ENCODE measurements around the gene EVA1B. TPM values are rescaled to one million over a fixed set of nuclear protein-coding genes. Genes with fewer than 3 reads are reported as not detected.

The EVA1B gene
- total and polyA plus RNA-seq, 2 donors (not counting 3 experiments of a cell fraction or from before 2014, with no cell fraction given): 64.7 to 132 TPM

GRCh38 chr1:36295390-36295789, 28.1 kb downstream of the EVA1B start:
- intact Hi-C loops (cut with micrococcal nuclease): no loop called here
- no peaks in the 10 kb centered on the region for H3K79me2 ChIP-seq (ENCODE audit: control insufficient read depth, insufficient read depth, low read length)
- no peaks in the 10 kb centered on the region for H4K20me1 ChIP-seq (replicated peaks; ENCODE audit: control insufficient read depth, extremely low read depth, insufficient read depth, low read length)
- TF ChIP-seq MAX (IDR thresholded peaks at IDR 0.05; ENCODE audit: insufficient read depth, insufficient read length) (no peak), CTCF (IDR thresholded peaks at IDR 0.05; ENCODE audit: extremely low read depth in 1 of 2, insufficient read depth in 1 of 2, low read depth in 1 of 2, low read length in 2 of 2) (no peak), MYC (IDR thresholded peaks at IDR 0.05; ENCODE audit: low read depth, low read length) (no peak), GATA2 (IDR thresholded peaks at IDR 0.05; ENCODE audit: insufficient read depth, insufficient read length, low read depth, low read length) (no peak), POLR2AphosphoS5 (IDR thresholded peaks at IDR 0.05; ENCODE audit: insufficient read depth, low read depth, low read length) (no peak), JUN (IDR thresholded peaks at IDR 0.05; ENCODE audit: borderline replicate concordance, insufficient read depth, insufficient read length, low read depth) (no peak), POLR2A (IDR thresholded peaks at IDR 0.05; ENCODE audit: low read depth, low read length) (no peak), EZH2 (IDR thresholded peaks at IDR 0.05; ENCODE audit: borderline replicate concordance, low read depth, low read length, severe bottlenecking) (no peak), FOS (IDR thresholded peaks at IDR 0.05; ENCODE audit: borderline replicate concordance, insufficient read depth, low read length) (no peak)
- no peaks in the 10 kb centered on the region for H3K9me3 ChIP-seq (replicated peaks; ENCODE audit: control insufficient read depth, insufficient read depth, low read length)
- BruUV-seq (replicated peaks): no TSS peak
- no peak overlapping the region for H3K4me2 ChIP-seq (ENCODE audit: insufficient read depth, low read length)
- FAIRE-seq (no peak), DNase-seq (ENCODE audit: low read depth, low spot score) (no peak)
- H3K9ac ChIP-seq (replicated peaks; ENCODE audit: extremely low read depth, insufficient read depth, low read length): no peak overlapping the region
- peaks cover 10% of the 10 kb centered on the region for H3K4me1 ChIP-seq (ENCODE audit: control insufficient read depth, extremely low read depth, insufficient read depth, low read length)
- ChIA-PET POLR2A (interaction anchor here (0.6 kb wide), 1 partner anchor 106 kb away, joined by 5 read pairs; no protein-coding TSS in a partner anchor), CTCF (interaction anchor here (3.0 kb wide), 1 partner anchor 10 kb away, joined by 14 read pairs; no protein-coding TSS in a partner anchor)
- dilution Hi-C loops (cut with MboI; ENCODE audit: extremely low pct_ligation_motif_present, low sequenced_read_pairs): no loop called here
- no peaks in the 10 kb centered on the region for H3K27me3 ChIP-seq (ENCODE audit: control insufficient read depth in 2 of 2, insufficient read depth in 2 of 2, low read length in 2 of 2)
- H2AFZ ChIP-seq (ENCODE audit: low read depth, low read length): no peak overlapping the region
- H3K27ac ChIP-seq (ENCODE audit: insufficient read depth, low read depth, low read length): no peak overlapping the region
- peaks cover 29 to 30% of the 10 kb centered on the region in 2 experiments for H3K36me3 ChIP-seq (ENCODE audit: control insufficient read depth in 2 of 2, extremely low read depth in 1 of 2, insufficient read depth in 2 of 2, low read length in 2 of 2)
- no peaks in the 10 kb centered on the region for H3K9me1 ChIP-seq (replicated peaks; ENCODE audit: control insufficient read depth, extremely low read depth, insufficient read depth, low read length)
- no peak overlapping the region for H3K4me3 ChIP-seq (replicated peaks in 1 of 3; ENCODE audit: insufficient read depth in 1 of 3, low read depth in 1 of 3, low read length in 3 of 3)

All from endothelial cell of umbilical vein (primary cell).